ENCODE measurements around the gene CNTN5.
A peak's percentile ranks its signal among the peaks of the same experiment; 100 is the strongest.

CNTN5 gene

GRCh38 chr11:99987821-99988470 is 967.2 kb downstream of the CNTN5 start:
- DNase-seq, result no peak

GRCh38 chr11:99988471-99988837 is 967.7 kb downstream of the CNTN5 start:
- no peak for DNase-seq

- no peak for DNase-seq
Measured at GRCh38 chr11:100003985-100004384, 983.2 kb downstream of the CNTN5 start.

GRCh38 chr11:100004541-100004940 is 983.8 kb downstream of the CNTN5 start:
- no peak for DNase-seq

GRCh38 chr11:100008417-100008816 is 987.7 kb downstream of the CNTN5 start:
- DNase-seq, result no peak

- DNase-seq, result no peak
Measured at GRCh38 chr11:100009728-100010127, 989.0 kb downstream of the CNTN5 start.

- no peak for DNase-seq
Measured at GRCh38 chr11:100010393-100010792, 989.6 kb downstream of the CNTN5 start.

GRCh38 chr11:100011697-100012096 is 990.9 kb downstream of the CNTN5 start:
- DNase-seq, result no peak

GRCh38 chr11:100013011-100013410 is 992.3 kb downstream of the CNTN5 start:
- no peak for DNase-seq

- no peak for DNase-seq
Measured at GRCh38 chr11:100031973-100032372, 1011.2 kb downstream of the CNTN5 start.

GRCh38 chr11:100061006-100061405 is 1040.3 kb downstream of the CNTN5 start:
- DNase-seq, result no peak

GRCh38 chr11:100066399-100066798 is 1045.7 kb downstream of the CNTN5 start:
- DNase-seq, result no peak

GRCh38 chr11:100068116-100068515 is 1047.4 kb downstream of the CNTN5 start:
- DNase-seq, result no peak

- DNase-seq, result no peak
Measured at GRCh38 chr11:100072131-100072530, 1051.4 kb downstream of the CNTN5 start.

GRCh38 chr11:100080381-100080780 is 1059.6 kb downstream of the CNTN5 start:
- no peak for DNase-seq

GRCh38 chr11:100080821-100081220 is 1060.1 kb downstream of the CNTN5 start:
- no peak for DNase-seq

GRCh38 chr11:100093698-100094097 is 1072.9 kb downstream of the CNTN5 start:
- DNase-seq, result no peak

- DNase-seq, result no peak
Measured at GRCh38 chr11:100094121-100094865, 1073.5 kb downstream of the CNTN5 start.

GRCh38 chr11:100095809-100096208 is 1075.1 kb downstream of the CNTN5 start:
- DNase-seq, result no peak

GRCh38 chr11:100098560-100098959 is 1077.8 kb downstream of the CNTN5 start:
- DNase-seq, result no peak

- DNase-seq, result peak; percentile 69 to 78
Measured at GRCh38 chr11:100105255-100105981, 1084.7 kb downstream of the CNTN5 start.

GRCh38 chr11:100105982-100106358 is 1085.2 kb downstream of the CNTN5 start:
- peak; percentile 60 to 73 for DNase-seq

- DNase-seq, result peak in 1 of 2 experiments; percentile 16
Measured at GRCh38 chr11:100119176-100119575, 1098.4 kb downstream of the CNTN5 start.

GRCh38 chr11:100133114-100133513 is 1112.4 kb downstream of the CNTN5 start:
- no peak for DNase-seq
